Activated CD4-positive, alpha-beta T cell treated with anti-CD3 and anti-CD28 coated beads, Interleukin-2, amount 50 U/mL, for 16 hours (primary cell): Measurements from ENCODE around the gene TLK1.
"Not testable (repeated sequence)": the region's sequence is repeated elsewhere in the genome, so short reads cannot be mapped to it uniquely, and the experiment has no call there.

Experiments
- DNase-seq: peaks from one replicate; pipeline ENCODE4 v3.0.0-alpha.2; 2020

Gene TLK1

GRCh38 chr2:171076422-171076821 lies 84.3 kb downstream of the TLK1 start:
- DNase-seq = not testable (repeated sequence)

DNA sequence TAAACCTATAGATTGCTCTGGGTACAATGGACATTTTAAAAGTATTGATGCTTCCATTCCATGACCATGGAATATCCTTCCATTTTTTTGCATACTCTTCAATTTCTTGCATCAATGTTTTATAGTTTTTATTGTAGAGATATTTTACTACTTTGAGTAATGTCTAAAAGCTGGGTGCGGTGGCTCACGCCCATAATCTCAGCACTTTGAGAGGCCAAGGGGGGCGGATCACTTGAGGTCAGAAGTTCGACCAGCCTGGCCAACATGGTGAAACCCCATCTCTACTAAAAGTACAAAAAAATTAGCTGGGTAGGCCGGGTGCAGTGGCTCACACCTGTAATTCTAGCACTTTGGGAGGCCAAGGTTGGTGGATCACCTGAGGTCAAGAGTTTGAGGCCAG lies 88.5 kb downstream of the TLK1 start:
- no peak for DNase-seq

DNA sequence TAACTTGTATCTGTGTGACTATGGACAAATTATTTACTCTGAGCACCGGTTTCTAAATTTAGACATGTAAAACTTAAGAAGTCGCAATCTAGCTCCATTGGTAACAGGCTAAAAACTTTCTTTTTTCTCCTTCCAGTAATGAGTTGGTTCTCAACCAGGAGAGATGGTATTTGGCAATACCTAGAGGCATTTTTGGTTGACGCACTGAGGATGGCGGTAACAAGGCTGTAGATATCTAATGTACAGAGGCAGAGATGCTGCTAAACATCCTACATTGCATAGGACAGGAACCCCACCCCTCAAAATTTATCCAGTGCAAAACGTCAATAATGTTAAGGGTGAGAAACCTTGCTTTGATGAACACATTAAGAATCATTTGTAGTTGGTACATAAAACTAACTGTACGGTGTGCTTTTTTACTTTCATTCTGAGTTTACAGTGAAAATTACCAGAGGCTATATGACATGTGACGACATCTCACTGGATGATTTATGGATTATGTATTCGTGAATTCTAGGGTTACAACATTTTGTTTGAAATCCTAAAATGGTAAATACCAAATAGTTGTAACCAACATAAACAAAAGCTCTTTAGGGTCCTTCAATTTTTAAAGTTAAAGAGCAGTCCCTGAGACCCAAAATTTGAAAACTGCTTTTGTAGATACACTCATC lies 91.3 kb downstream of the TLK1 start:
- DNase-seq = no peak

DNA sequence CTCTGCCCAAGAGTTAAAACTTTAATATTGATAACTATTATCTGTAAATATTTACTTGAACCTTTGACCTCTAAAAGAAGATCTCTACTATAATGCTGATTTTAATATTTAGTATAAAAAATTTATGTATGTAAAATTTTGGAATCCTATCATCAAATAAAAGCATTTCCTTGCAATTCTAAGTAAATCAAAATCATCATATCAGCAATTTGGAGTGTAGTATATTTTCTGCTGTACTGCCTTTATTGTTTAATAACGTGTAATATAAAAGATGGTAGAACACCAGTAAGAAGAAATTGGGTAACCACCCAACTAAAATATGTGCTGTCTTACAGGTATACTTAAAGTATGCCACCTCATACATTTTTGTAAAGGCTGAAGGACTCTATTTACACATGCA lies 94.6 kb downstream of the TLK1 start:
- DNase-seq = no peak

- DNase-seq = no peak
Observed at GRCh38 chr2:171057575-171057974, 103.1 kb downstream of the TLK1 start.

- no peak for DNase-seq
Observed at GRCh38 chr2:171056307-171056706, 104.4 kb downstream of the TLK1 start.

DNA sequence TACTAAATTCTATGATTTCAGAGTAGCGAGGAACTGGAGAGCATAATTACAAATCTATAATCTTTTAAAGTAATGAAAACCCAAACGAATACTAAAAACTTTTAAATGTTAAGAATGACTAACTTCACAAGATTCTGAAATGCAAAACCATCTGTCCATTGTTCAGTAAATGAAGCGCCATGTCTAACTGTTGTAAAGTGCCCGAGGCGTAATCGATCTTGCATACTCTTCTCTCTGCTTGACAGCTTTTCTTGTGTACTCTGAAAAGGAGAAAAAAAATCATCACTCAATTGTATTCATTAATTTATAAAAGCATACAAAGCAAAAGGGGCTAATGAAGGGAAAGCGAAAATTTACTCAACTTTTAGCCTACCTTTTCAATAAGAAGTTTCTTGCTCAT lies 111.0 kb downstream of the TLK1 start:
- no peak for DNase-seq

- no peak for DNase-seq
Observed at GRCh38 chr2:171046048-171046560, 114.6 kb downstream of the TLK1 start.

GRCh38 chr2:171044416-171044815 lies 116.3 kb downstream of the TLK1 start:
- peak; percentile 62 for DNase-seq

DNA sequence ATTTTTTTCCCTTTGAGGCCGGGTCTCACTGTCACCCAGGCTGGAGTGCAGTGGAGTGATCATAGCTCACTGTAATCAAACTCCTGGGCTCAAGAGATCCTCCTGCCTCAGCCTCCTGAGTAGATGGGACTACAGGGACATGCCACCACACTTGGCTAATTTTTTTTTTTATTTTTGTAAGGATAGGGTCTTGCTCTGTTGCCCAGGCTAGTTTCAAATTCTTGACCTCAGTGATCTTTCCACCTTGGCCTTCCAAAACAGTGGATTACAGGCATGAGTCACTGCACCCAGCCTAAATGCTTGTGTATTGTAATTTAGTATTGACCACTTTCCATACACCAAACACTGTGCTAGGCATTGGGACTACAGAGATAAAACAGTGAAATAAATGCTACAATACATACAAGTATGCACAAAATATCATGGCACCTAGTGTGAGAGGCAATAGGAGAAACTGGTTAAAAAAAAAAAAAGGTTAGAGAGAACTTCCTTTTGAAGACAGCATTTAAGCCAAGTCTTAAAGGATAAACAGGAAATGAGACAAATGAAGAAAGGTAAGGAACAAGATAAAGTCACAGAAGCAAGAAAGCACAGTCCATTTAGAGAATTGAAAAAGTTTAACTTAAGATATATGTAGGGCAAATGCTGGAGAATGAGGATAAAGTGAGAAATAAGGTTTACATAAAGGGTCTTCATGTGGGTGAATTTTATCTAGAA lies 118.3 kb downstream of the TLK1 start:
- DNase-seq = no peak

GRCh38 chr2:171036532-171036931 lies 124.2 kb downstream of the TLK1 start:
- no peak for DNase-seq

DNA sequence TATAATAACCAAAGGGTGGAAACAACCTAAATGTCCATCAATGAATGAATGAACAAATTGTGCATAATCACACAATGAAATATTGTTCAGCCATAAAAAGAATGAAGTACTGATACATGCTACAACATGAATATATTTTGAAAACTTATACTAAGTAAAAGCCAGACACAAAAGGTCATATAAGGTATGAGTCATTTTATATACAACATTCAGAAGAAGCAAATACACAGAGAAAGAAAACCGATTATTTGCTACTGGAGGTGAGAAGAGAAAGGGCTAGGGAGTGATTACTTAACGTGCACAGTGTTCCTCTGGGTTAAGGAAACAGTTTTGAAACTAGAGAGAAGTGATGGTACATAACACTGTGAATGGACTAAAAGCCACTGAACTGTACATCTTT lies 126.4 kb downstream of the TLK1 start:
- DNase-seq = no peak

GRCh38 chr2:171025214-171025613 lies 135.5 kb downstream of the TLK1 start:
- DNase-seq = no peak

- peak; percentile 78 for DNase-seq
Observed at GRCh38 chr2:171018522-171018921, 142.2 kb downstream of the TLK1 start.

DNA sequence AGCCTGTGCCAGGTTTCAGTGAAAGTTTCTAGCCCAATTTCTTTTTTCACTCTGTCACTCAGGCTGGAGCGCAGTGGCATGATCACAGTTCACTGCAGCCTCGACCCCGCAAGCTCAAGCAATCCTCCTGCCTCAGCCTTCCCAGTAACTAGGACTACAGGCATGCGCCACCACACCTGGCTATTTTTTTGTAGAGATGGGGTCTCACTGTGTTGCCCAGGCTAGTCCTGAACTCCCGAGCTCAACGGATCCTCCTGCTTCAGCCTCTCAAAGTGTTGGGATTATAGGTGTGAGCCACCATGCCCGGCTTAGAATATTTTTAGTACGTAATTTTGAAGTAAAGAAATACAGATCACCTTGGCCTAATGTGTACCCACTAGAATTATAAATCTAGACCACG lies 144.6 kb downstream of the TLK1 start:
- DNase-seq = no peak

- no peak for DNase-seq
Observed at GRCh38 chr2:171013851-171014250, 146.8 kb downstream of the TLK1 start.

- DNase-seq = no peak
Observed at GRCh38 chr2:171009386-171009785, 151.3 kb downstream of the TLK1 start.

DNA sequence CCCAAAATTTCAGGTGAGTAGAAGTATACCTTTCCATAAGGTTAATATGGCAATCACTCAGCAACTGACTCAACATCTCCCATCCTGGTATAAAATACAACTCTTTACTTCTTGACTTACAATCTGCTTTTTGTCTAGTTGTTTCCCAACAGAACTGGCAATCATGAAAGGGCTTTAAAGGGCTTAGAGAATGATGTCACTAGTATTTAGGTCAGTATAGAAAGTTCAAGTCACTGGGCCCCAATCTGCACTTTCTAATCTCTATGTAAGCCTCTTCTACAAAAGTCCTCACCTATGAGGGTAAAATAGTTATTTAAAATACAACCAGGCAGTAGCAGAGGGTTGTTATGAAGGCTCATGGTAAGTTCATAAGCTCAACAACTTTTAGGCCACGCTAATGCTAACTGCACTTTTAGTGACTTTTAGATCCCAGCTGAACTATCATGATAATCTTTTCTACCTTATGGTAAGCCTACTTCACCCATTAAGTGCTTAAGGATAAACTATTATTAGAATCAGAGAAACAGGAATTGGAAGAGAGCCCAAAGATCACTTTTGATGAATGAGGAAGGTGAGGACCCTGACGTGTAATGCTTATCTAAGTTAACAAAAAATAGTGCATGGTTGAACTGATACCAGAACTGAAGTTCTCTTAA lies 152.0 kb downstream of the TLK1 start:
- no peak for DNase-seq

- no peak for DNase-seq
Observed at GRCh38 chr2:171004833-171005232, 155.9 kb downstream of the TLK1 start.

- no peak for DNase-seq
Observed at GRCh38 chr2:171004363-171004762, 156.3 kb downstream of the TLK1 start.

DNA sequence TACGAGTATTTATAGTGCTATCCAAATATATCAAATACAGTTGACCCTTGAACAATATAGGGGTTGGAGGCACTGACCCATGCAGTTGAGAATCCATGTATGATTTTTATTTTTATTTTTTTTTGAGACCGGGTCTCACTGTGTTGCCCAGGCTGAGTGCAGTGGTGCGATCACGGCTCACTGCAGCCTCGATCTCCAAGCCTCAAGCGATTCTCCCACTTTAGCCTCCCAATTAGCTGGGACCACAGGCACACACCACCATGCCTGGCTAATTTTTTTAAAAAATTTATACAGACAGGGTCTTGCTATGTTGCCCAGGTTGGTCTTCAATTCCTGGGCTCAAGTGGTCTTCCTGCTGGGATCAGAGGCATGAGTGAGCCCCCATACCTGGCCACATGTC lies 161.0 kb downstream of the TLK1 start:
- DNase-seq = no peak

DNA sequence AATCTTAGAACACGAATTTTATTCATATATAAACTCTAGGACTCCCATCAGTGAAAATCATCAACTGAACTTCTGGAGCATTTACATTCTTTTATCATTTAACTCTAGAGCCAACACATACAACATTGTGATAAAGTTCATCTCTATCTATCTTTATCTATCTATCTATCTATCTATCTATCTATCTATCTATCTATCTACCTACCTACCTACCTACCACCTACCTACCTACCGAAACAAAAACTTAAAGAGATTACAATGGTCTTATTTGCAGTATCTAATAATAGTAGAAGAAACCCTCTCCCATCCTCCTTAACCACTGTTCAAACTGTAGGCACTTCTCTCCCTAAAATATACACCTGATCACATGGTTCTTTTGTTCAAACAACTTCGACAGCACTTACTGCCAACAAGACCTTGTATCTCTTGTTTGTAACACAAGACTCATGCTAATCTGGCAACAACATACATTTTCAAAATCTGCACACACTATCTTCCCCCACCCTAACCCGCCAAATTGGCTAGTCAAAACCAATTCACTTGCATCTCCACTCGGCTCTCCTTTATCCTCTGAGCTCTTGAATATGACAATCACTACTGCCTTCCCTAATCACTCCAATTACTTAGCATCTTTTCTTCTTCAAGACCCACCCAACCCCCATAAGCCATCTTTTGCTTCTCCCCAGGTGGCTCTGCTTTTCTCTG lies 162.6 kb downstream of the TLK1 start:
- DNase-seq = no peak

DNA sequence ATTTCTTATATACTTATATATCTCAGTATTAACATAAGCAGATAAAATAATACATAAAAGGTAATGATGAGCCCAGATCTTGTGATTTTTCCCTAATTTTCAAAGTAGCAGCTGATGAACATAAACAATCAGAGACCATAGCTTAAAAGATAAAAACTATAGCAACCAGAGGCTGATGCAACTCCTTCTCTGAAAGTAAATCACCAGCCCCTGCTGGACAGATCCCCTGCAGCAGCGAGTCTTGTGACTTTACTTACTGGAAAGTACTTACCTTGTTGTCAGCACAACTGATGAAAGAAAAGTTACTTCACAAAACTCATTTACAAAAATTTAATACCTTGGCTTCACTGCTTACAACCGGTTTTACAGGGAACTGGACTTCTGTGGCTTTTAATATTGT lies 164.4 kb downstream of the TLK1 start:
- no peak for DNase-seq
